RWPE2 (cell line): ENCODE measurements around the gene RBM44.

ENCODE experiments used
- ATAC-seq: fragments of 200-7000 bp; cut with Tn5 transposase; 3 replicates; pipeline ENCODE4 v1.9.1; 2021; ENCODE audit warnings: low read depth
- DNase-seq: peaks from one replicate; pipeline ENCODE4 v3.0.0-alpha.2; 2020; ENCODE audit warnings: low spot score
- H3K27ac ChIP-seq: fragments of 450-650 bp; 2 replicates; pipeline ENCODE4 v1.5.1; 2017; ENCODE audit warnings: mild to moderate bottlenecking; ENCODE audit not compliant: poor library complexity, severe bottlenecking
- H3K27me3 ChIP-seq: fragments of 250-450 bp; sonication (Bioruptor Pico); 2 replicates; pipeline ENCODE4 v1.5.1; 2021; ENCODE audit warnings: mild to moderate bottlenecking, moderate library complexity; ENCODE audit not compliant: insufficient read depth, poor library complexity, severe bottlenecking
- H3K36me3 ChIP-seq: fragments of 250-450 bp; sonication (Bioruptor Pico); 2 replicates; pipeline ENCODE4 v1.5.1; 2020; ENCODE audit warnings: low read depth, mild to moderate bottlenecking, moderate library complexity
- H3K4me1 ChIP-seq: fragments of 250-450 bp; sonication (Bioruptor Pico); 2 replicates; pipeline ENCODE4 v1.5.1; 2021; ENCODE audit warnings: mild to moderate bottlenecking, moderate library complexity; ENCODE audit not compliant: insufficient read depth, poor library complexity, severe bottlenecking
- H3K4me3 ChIP-seq: fragments of 250-450 bp; sonication (Bioruptor Pico); 2 replicates; pipeline ENCODE4 v1.5.1; 2021; ENCODE audit warnings: mild to moderate bottlenecking, moderate library complexity; ENCODE audit not compliant: severe bottlenecking
- H3K9me3 ChIP-seq: fragments of 250-450 bp; sonication (Bioruptor Pico); 2 replicates; pipeline ENCODE4 v1.5.1; 2021; ENCODE audit warnings: mild to moderate bottlenecking, moderate library complexity; ENCODE audit not compliant: severe bottlenecking
- CTCF ChIP-seq: fragments of 450-650 bp; IDR thresholded peaks from one replicate; pipeline ENCODE4 v1.5.1; 2017; ENCODE audit warnings: mild to moderate bottlenecking, moderate library complexity; ENCODE audit not compliant: poor library complexity, severe bottlenecking

The RBM44 gene

DNA sequence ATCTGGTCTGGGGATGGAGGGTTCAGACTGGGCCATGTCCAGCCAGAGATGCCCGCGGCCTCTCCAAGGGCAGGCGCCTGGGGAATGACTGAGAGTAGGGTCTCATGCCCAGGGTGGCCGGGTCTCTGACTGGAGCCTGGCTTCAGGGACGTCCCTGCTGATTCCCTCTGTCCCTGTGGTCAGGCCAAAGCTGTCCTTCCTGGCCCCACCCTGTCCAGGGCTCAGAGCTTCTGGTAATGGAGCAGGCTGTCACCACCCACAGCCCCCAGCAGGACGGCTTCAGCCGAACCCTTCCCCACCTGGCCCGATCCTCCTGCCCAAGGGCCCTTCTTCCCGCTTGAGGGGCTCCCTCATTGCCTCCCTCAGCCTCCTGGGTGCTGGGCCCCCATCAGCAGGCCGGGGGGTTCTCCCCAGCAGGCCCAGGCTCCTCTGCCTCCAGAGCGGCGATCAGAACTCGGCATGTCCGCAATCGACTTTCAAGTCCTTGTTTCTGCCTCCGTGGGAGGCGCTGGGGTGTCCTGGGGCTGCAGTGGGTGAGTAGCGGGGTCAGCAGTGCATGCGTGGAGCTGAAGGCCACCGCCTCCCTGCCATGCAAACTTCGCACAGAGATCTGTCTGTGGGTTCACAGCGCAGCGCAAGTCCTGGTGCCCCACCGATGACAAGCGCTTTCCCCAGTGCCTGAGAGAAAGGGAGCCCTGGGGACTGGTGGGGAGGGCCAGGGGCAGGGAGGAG is 79.2 kb downstream of the RBM44 start:
- no peak for TF ChIP-seq CTCF
- peak overlapping the region; percentile 67 for H3K27ac ChIP-seq
- no peaks in the 10 kb centered on the region for H3K36me3 ChIP-seq
- no peak for ATAC-seq
- DNase-seq = no peak
- no peaks in the 10 kb centered on the region for H3K9me3 ChIP-seq
- H3K27me3 ChIP-seq = no peaks in the 10 kb centered on the region
- H3K4me1 ChIP-seq = peaks cover 41% of the 10 kb centered on the region
- no peak overlapping the region for H3K4me3 ChIP-seq

DNA sequence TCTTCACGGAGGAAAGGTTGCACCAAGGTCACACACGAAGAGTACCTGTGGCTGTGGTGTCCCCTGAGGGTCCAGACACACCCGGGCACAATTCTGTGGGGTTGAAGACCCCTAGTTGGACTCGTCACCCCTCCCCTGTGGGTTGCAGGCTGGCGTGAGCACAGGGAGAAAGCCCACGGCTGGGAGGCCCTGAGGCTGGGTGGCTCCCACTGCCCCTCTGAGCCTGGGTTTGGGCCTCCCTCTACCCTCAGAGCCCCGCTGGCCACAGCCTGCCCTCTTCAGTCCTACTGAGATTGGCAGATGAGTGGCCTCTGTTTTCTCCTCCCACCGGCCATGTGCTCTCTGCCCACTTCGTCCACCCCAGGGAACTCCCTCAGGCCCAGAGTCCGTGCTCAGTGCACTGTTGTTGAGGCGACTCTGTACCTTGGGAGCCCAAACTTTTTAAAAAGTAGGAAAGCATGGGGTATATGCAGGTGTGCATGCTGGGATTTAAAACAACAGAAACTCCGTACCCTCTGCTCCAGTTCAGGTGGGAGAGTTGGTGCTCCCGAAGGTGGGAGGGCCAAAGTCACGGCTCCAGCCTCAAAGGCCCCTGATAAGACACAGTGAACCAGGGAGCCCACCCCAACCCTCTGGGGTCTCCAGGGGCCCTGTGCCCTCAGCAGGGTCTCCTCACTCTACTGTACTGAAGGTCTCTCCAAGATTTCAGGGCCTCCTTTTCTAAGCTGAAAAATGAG is 79.9 kb downstream of the RBM44 start:
- Histone ChIP-seq H3K36me3 (no peaks in the 10 kb centered on the region), H3K27me3 (no peaks in the 10 kb centered on the region), H3K9me3 (no peaks in the 10 kb centered on the region), H3K27ac (peak overlapping the region; percentile 67), H3K4me1 (peaks cover 34% of the 10 kb centered on the region), H3K4me3 (no peak overlapping the region)
- DNase-seq (no peak), ATAC-seq (no peak)
- TF ChIP-seq CTCF = no peak

GRCh38 chr2:237879058-237879430 is 80.5 kb downstream of the RBM44 start:
- DNase-seq (no peak), ATAC-seq (no peak)
- Histone ChIP-seq H3K4me3 (no peak overlapping the region), H3K9me3 (no peaks in the 10 kb centered on the region), H3K36me3 (no peaks in the 10 kb centered on the region), H3K27me3 (no peaks in the 10 kb centered on the region), H3K27ac (peak overlapping the region; percentile 67), H3K4me1 (peaks cover 29% of the 10 kb centered on the region)
- no peak for TF ChIP-seq CTCF

DNA sequence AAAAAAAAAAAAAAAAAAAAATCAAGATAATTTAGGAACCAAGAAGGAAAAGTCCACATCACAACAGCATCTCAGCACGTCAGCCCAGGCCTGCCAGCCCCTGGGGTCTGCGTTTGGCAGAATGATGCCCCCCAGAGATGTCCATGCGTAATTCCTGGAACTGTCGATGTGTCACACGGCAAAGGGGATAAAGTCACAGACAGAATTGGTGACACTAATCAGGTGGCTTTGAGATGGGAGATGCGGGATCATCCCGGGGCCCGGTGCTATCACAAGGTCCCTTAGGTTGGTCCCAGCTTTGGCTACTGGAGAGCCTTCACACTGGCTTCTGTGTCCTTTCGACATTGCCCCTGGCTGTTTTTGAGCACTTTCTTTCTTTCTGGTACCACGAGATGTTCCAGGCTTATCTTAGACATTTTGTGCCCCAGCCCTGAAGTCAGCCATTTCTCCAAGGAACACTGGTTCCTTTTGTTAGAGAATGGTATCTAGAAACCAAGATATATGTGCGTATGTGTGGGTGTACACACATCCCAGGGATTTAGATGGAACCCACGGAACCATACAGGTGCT is 81.5 kb downstream of the RBM44 start:
- Histone ChIP-seq H3K4me1 (peaks cover 18% of the 10 kb centered on the region), H3K4me3 (no peak overlapping the region), H3K36me3 (no peaks in the 10 kb centered on the region), H3K27ac (no peak overlapping the region), H3K27me3 (no peaks in the 10 kb centered on the region), H3K9me3 (no peaks in the 10 kb centered on the region)
- ATAC-seq (no peak), DNase-seq (no peak)
- TF ChIP-seq CTCF = no peak
